Measurements from ENCODE around the gene DYNLT3.

GRCh38 chrX:37854148-37854547, 6.8 kb upstream of the DYNLT3 start:
- TF ChIP-seq CTCF (IDR thresholded peaks at IDR 0.05) (no peak), POLR2A (IDR thresholded peaks at IDR 0.05) (no peak)

Data from heart left ventricle (tissue), 13 donors.